PC-3 (cell line): Measurements from ENCODE around the gene RGS13. TPM values are rescaled to one million over a fixed set of nuclear protein-coding genes. Genes with fewer than 3 reads are reported as not detected.

ENCODE experiments used
- ATAC-seq: fragments of 200-7000 bp; cut with Tn5 transposase; 2 replicates; pipeline ENCODE4 v1.9.1; 2020; ENCODE audit warnings: mild to moderate bottlenecking, moderate library complexity
- BruUV-seq: library from RNA; stranded (reverse); fragments of 400-500 nt; replicated peaks from 2 replicates; lab custom pipeline; 2021; lab: Mats Ljungman, UMichigan
- CTCF ChIA-PET: fragments of 300-600 bp; sonication (Branson Sonifier 250); formaldehyde crosslinking; loops from one replicate; lab custom pipeline; 2022; ENCODE audit warnings: antibody characterized with exemption; lab: Charles Lee
- POLR2A ChIA-PET: fragments of 300-600 bp; sonication (Branson Sonifier 250); formaldehyde crosslinking; loops from one replicate; lab custom pipeline; 2022; ENCODE audit warnings: antibody characterized with exemption; ENCODE audit not compliant: unreplicated experiment; lab: Charles Lee
- DNase-seq: peaks from one replicate; pipeline ENCODE4 v3.0.0-alpha.2; 2015
- H2AFZ ChIP-seq: fragments of 300-600 bp; sonication (generic); 2 replicates; pipeline ENCODE4 v1.6.0; 2016; ENCODE audit warnings: antibody characterized with exemption, low read length
- H3F3A ChIP-seq: fragments of 300-600 bp; sonication (generic); one replicate; pipeline ENCODE4 v1.6.0; 2017; ENCODE audit warnings: antibody characterized with exemption, low read length, control low read depth, mild to moderate bottlenecking; ENCODE audit not compliant: unreplicated experiment
- H3K27ac ChIP-seq: fragments of 300-600 bp; sonication (generic); 2 replicates; pipeline ENCODE4 v1.5.1; 2016; ENCODE audit warnings: mild to moderate bottlenecking, low read length
- H3K27me3 ChIP-seq: fragments of 300-600 bp; sonication (generic); 2 replicates; pipeline ENCODE4 v1.6.1; 2016; ENCODE audit warnings: low read length, mixed read lengths
- H3K36me3 ChIP-seq: fragments of 300-600 bp; sonication (generic); 2 replicates; pipeline ENCODE4 v1.6.1; 2016; ENCODE audit warnings: low read depth, mixed run types, low read length, mixed read lengths
- H3K4me1 ChIP-seq: fragments of 300-600 bp; sonication (generic); 2 replicates; pipeline ENCODE4 v1.5.1; 2016; ENCODE audit warnings: low read length; ENCODE audit not compliant: insufficient read depth
- H3K4me2 ChIP-seq: fragments of 300-600 bp; sonication (generic); 2 replicates; pipeline ENCODE4 v1.6.0; 2016; ENCODE audit warnings: low read length
- H3K4me3 ChIP-seq: fragments of 300-600 bp; sonication (generic); 2 replicates; pipeline ENCODE4 v1.5.1; 2016; ENCODE audit warnings: mild to moderate bottlenecking, low read length, mixed read lengths
- H3K79me2 ChIP-seq: fragments of 300-600 bp; sonication (generic); 2 replicates; pipeline ENCODE4 v1.6.1; 2017; ENCODE audit warnings: low read length, mixed read lengths
- H3K9ac ChIP-seq: fragments of 300-600 bp; sonication (generic); 2 replicates; pipeline ENCODE4 v1.6.0; 2016; ENCODE audit warnings: mild to moderate bottlenecking, low read length
- H3K9me2 ChIP-seq: fragments of 300-600 bp; sonication (generic); replicated peaks from 2 replicates; pipeline ENCODE4 v1.6.1; 2016; ENCODE audit warnings: mixed run types, low read length, mixed read lengths
- H3K9me3 ChIP-seq: fragments of 300-600 bp; sonication (generic); 2 replicates; pipeline ENCODE4 v1.6.1; 2016; ENCODE audit warnings: low read length, mixed read lengths
- H4K20me1 ChIP-seq: fragments of 300-600 bp; sonication (generic); 2 replicates; pipeline ENCODE4 v1.6.1; 2016; ENCODE audit warnings: low read length, mixed read lengths
- CTCF ChIP-seq: fragments of 300-600 bp; sonication (generic); conservative IDR thresholded peaks from 2 replicates; pipeline ENCODE4 v1.5.1; 2017; ENCODE audit warnings: antibody characterized with exemption, low read depth, mild to moderate bottlenecking, low read length
- EZH2 ChIP-seq: fragments of 300-600 bp; sonication (generic); IDR thresholded peaks from one replicate; pipeline ENCODE4 v1.6.1; 2017; ENCODE audit warnings: antibody characterized with exemption, mild to moderate bottlenecking, low read length; ENCODE audit not compliant: unreplicated experiment
- EZH2phosphoT487 ChIP-seq: fragments of 300-600 bp; sonication (generic); IDR thresholded peaks from 2 replicates; pipeline ENCODE4 v1.6.1; 2018; ENCODE audit warnings: mild to moderate bottlenecking, antibody characterized with exemption, low read length, borderline replicate concordance
- intact Hi-C: fragments of 100-400 bp; cut with micrococcal nuclease; formaldehyde crosslinking; loops from 2 replicates; pipeline ENCODE4 v1.9.0; 2023
- total RNA-seq: library from RNA; depleted of rRNA; stranded (reverse); fragments of >200 nt; gene quantifications from 2 replicates; pipeline ENCODE4 v1.2.3, GENCODE V29; 2014

RGS13 gene
- total RNA-seq, 1 experiment from 2014 or later, result 0.22 TPM

GRCh38 chr1:192702212-192702902 is 66.4 kb downstream of the RGS13 start:
- peaks cover 41% of the 10 kb centered on the region for H3K4me1 ChIP-seq
- no peaks in the 10 kb centered on the region for H3K9me3 ChIP-seq
- peak overlapping the region; percentile 46 for H3K4me2 ChIP-seq
- H4K20me1 ChIP-seq, result no peaks in the 10 kb centered on the region
- no peaks in the 10 kb centered on the region for H3K79me2 ChIP-seq
- peak overlapping the region; percentile 83 for H3K27ac ChIP-seq
- CTCF ChIA-PET, result interaction anchor here (1.0 kb wide), 1 partner anchor 105 kb away, joined by 4 read pairs; no protein-coding TSS in a partner anchor
- no peaks in the 10 kb centered on the region for H3K9me2 ChIP-seq
- H2AFZ ChIP-seq, result no peak overlapping the region
- no TSS peak for BruUV-seq
- peaks cover 8% of the 10 kb centered on the region for H3F3A ChIP-seq
- DNase-seq (peak; percentile 79), ATAC-seq (peak; percentile 76)
- intact Hi-C loops, result loop anchor here (10.0 kb wide), 1 partner anchor 62 kb away; no protein-coding TSS in a partner anchor
- no peaks in the 10 kb centered on the region for H3K27me3 ChIP-seq
- no peak overlapping the region for H3K4me3 ChIP-seq
- TF ChIP-seq EZH2phosphoT487 (no peak), CTCF (no peak), EZH2 (no peak)
- POLR2A ChIA-PET, result interaction anchor here (0.6 kb wide), 1 partner anchor 11 kb away, joined by 4 read pairs; no protein-coding TSS in a partner anchor
- no peaks in the 10 kb centered on the region for H3K36me3 ChIP-seq
- H3K9ac ChIP-seq, result peak overlapping the region; percentile 16; the same call in 1 of the 2 replicates

GRCh38 chr1:192703283-192704206 is 67.6 kb downstream of the RGS13 start:
- Histone ChIP-seq H3K4me3 (no peak overlapping the region), H3K9ac (no peak overlapping the region), H3K79me2 (no peaks in the 10 kb centered on the region), H3F3A (peaks cover 8% of the 10 kb centered on the region), H3K9me2 (no peaks in the 10 kb centered on the region), H3K4me2 (no peak overlapping the region), H3K36me3 (no peaks in the 10 kb centered on the region), H3K9me3 (no peaks in the 10 kb centered on the region), H3K27ac (no peak overlapping the region), H3K27me3 (no peaks in the 10 kb centered on the region), H2AFZ (no peak overlapping the region), H4K20me1 (no peaks in the 10 kb centered on the region), H3K4me1 (peaks cover 41% of the 10 kb centered on the region)
- TF ChIP-seq EZH2phosphoT487 (no peak), CTCF (no peak), EZH2 (no peak)
- BruUV-seq, result no TSS peak
- POLR2A ChIA-PET, result no interaction called here
- CTCF ChIA-PET, result no interaction called here
- peak; percentile 9 for DNase-seq
- intact Hi-C loops, result loop anchor here (10.0 kb wide), 1 partner anchor 61 kb away; no protein-coding TSS in a partner anchor
- ATAC-seq, result no peak
